WTC11 (cell line): ENCODE data around the gene CINP. TPM values are rescaled to one million over a fixed set of nuclear protein-coding genes. Genes with fewer than 3 reads are reported as not detected.

Experiments
- ATAC-seq: fragments of 200-7000 bp; cut with Tn5 transposase; 2 replicates; pipeline ENCODE4 v1.10.0; 2021; ENCODE audit warnings: mild to moderate bottlenecking, moderate library complexity
- CTCF ChIA-PET: fragments of 300-600 bp; sonication (Branson Sonifier 250); formaldehyde crosslinking; loops from one replicate; lab custom pipeline; 2021; ENCODE audit warnings: antibody characterized with exemption; lab: Charles Lee
- POLR2A ChIA-PET: fragments of 350-600 bp; sonication (Branson Sonifier 250); formaldehyde crosslinking; loops from one replicate; lab custom pipeline; 2021; ENCODE audit warnings: antibody characterized with exemption; lab: Charles Lee
- DNase-seq: peaks from one replicate; pipeline ENCODE4 v3.0.0; 2021; ENCODE audit warnings: low spot score
- H3K27ac Mint-ChIP-seq: 2 replicates; pipeline ENCODE4 v1.8.0; 2021; ENCODE audit warnings: mixed read lengths
- H3K27me3 Mint-ChIP-seq: 2 replicates; pipeline ENCODE4 v1.8.0; 2021; ENCODE audit warnings: low read depth, mild to moderate bottlenecking, moderate library complexity, mixed read lengths
- H3K36me3 Mint-ChIP-seq: 2 replicates; pipeline ENCODE4 v1.8.0; 2021; ENCODE audit warnings: mixed read lengths
- H3K4me1 Mint-ChIP-seq: 2 replicates; pipeline ENCODE4 v1.8.0; 2022; ENCODE audit warnings: mixed read lengths
- H3K4me3 Mint-ChIP-seq: 2 replicates; pipeline ENCODE4 v1.8.0; 2021; ENCODE audit warnings: mild to moderate bottlenecking, moderate library complexity, mixed read lengths
- H3K9me3 Mint-ChIP-seq: 2 replicates; pipeline ENCODE4 v1.8.0; 2021; ENCODE audit warnings: mixed read lengths
- AR ChIP-seq: fragments of 250-450 bp; sonication (Bioruptor Pico); IDR thresholded peaks from 2 replicates; pipeline ENCODE4 v1.9.0; 2021; ENCODE audit warnings: mild to moderate bottlenecking
- ATF1 ChIP-seq: sonication (generic); formaldehyde crosslinking; IDR thresholded peaks from 2 replicates; pipeline ENCODE4 v1.8.1; 2023; ENCODE audit warnings: mild to moderate bottlenecking, moderate library complexity, missing genetic modification reagents
- CDX4 ChIP-seq: fragments of 250-450 bp; sonication (Bioruptor Pico); IDR thresholded peaks from 2 replicates; pipeline ENCODE4 v1.9.0; 2021; ENCODE audit warnings: moderate library complexity, mild to moderate bottlenecking, inconsistent platforms, borderline replicate concordance
- CREB1 ChIP-seq: sonication (generic); formaldehyde crosslinking; IDR thresholded peaks from 2 replicates; pipeline ENCODE4 v1.8.0; 2023; ENCODE audit warnings: mild to moderate bottlenecking, missing genetic modification reagents
- CTCF ChIP-seq: fragments of 200-600 bp; IDR thresholded peaks from 2 replicates; pipeline ENCODE4 v1.8.0; 2022; ENCODE audit warnings: antibody characterized with exemption
- E2F4 ChIP-seq: sonication (generic); formaldehyde crosslinking; IDR thresholded peaks from 2 replicates; pipeline ENCODE4 v1.8.1; 2022; ENCODE audit warnings: low read depth, mild to moderate bottlenecking, moderate library complexity, missing genetic modification reagents, borderline replicate concordance
- E2F5 ChIP-seq: sonication (generic); formaldehyde crosslinking; IDR thresholded peaks from 2 replicates; pipeline ENCODE4 v1.8.1; 2022; ENCODE audit warnings: mild to moderate bottlenecking, moderate library complexity, missing genetic modification reagents
- ERG ChIP-seq: fragments of 250-450 bp; sonication (Bioruptor Pico); IDR thresholded peaks from 2 replicates; pipeline ENCODE4 v1.8.0; 2021; ENCODE audit warnings: mild to moderate bottlenecking
- JAZF1 ChIP-seq: fragments of 250-450 bp; sonication (Bioruptor Pico); IDR thresholded peaks from 2 replicates; pipeline ENCODE4 v1.9.0; 2021; ENCODE audit warnings: moderate library complexity, mild to moderate bottlenecking, inconsistent platforms
- MLX ChIP-seq: sonication (generic); formaldehyde crosslinking; IDR thresholded peaks from 2 replicates; pipeline ENCODE4 v1.8.1; 2023; ENCODE audit warnings: mild to moderate bottlenecking, missing genetic modification reagents, moderate library complexity
- PREB ChIP-seq: sonication (generic); formaldehyde crosslinking; IDR thresholded peaks from 2 replicates; pipeline ENCODE4 v1.8.1; 2022; ENCODE audit warnings: mild to moderate bottlenecking, missing genetic modification reagents, moderate library complexity, borderline replicate concordance
- SMAD3 ChIP-seq: sonication (generic); formaldehyde crosslinking; IDR thresholded peaks from 2 replicates; pipeline ENCODE4 v1.8.0; 2022; ENCODE audit warnings: missing genetic modification reagents, mild to moderate bottlenecking, borderline replicate concordance
- SMAD4 ChIP-seq: sonication (generic); formaldehyde crosslinking; IDR thresholded peaks from 2 replicates; pipeline ENCODE4 v1.8.0; 2022; ENCODE audit warnings: mild to moderate bottlenecking, missing genetic modification reagents
- SP1 ChIP-seq: sonication (generic); formaldehyde crosslinking; conservative IDR thresholded peaks from 2 replicates; pipeline ENCODE4 v1.8.1; 2022; ENCODE audit warnings: missing genetic modification reagents
- ZNF121 ChIP-seq: sonication (generic); formaldehyde crosslinking; IDR thresholded peaks from 2 replicates; pipeline ENCODE4 v1.8.0; 2023; ENCODE audit warnings: missing genetic modification reagents
- ZNF138 ChIP-seq: sonication (generic); formaldehyde crosslinking; conservative IDR thresholded peaks from 2 replicates; pipeline ENCODE4 v1.8.1; 2022; ENCODE audit warnings: mild to moderate bottlenecking, moderate library complexity, missing genetic modification reagents
- ZNF219 ChIP-seq: sonication (generic); formaldehyde crosslinking; IDR thresholded peaks from 2 replicates; pipeline ENCODE4 v1.8.0; 2023; ENCODE audit warnings: missing genetic modification reagents, mild to moderate bottlenecking, borderline replicate concordance
- ZNF317 ChIP-seq: sonication (generic); formaldehyde crosslinking; IDR thresholded peaks from 2 replicates; pipeline ENCODE4 v1.8.1; 2023; ENCODE audit warnings: low read depth, mild to moderate bottlenecking, moderate library complexity, missing genetic modification reagents, borderline replicate concordance
- total RNA-seq: library from RNA; stranded (reverse); gene quantifications from 3 replicates; pipeline ENCODE4 v1.2.3, GENCODE V29; 2021

Gene CINP
- total RNA-seq, 1 experiment from 2014 or later, result 38.3 TPM

GRCh38 chr14:102344485-102344884, 18.2 kb downstream of the CINP start (continued):
- no peak for TF ChIP-seq CTCF
- no peak for TF ChIP-seq ZNF138 (CRISPR knock-in tag)
- TF ChIP-seq ERG (CRISPR knock-in tag), result no peak
- no peak for TF ChIP-seq SMAD4 (CRISPR knock-in tag)
- TF ChIP-seq, all 79 proteins: peak for 0

- no peak for TF ChIP-seq E2F4
- TF ChIP-seq SMAD3 (CRISPR knock-in tag), result no peak
- no peak for TF ChIP-seq PREB (CRISPR knock-in tag)
- TF ChIP-seq SP1 (CRISPR knock-in tag), result no peak
- no peak for TF ChIP-seq JAZF1 (CRISPR knock-in tag)
- no peak for TF ChIP-seq CDX4
- no peak for TF ChIP-seq ZNF121
- TF ChIP-seq ZNF317 (CRISPR knock-in tag), result no peak
- no peak for TF ChIP-seq E2F5 (CRISPR knock-in tag)
- TF ChIP-seq CREB1 (CRISPR knock-in tag), result no peak
- no peak for TF ChIP-seq AR (CRISPR knock-in tag)
- no peak for TF ChIP-seq MLX (CRISPR knock-in tag)
- TF ChIP-seq ATF1 (CRISPR knock-in tag), result no peak
- TF ChIP-seq ZNF219 (CRISPR knock-in tag), result no peak
- peaks cover 25% of the 10 kb centered on the region for H3K36me3 Mint-ChIP-seq
- ChIA-PET CTCF (no interaction called here), POLR2A (no interaction called here)
- no peaks in the 10 kb centered on the region for H3K27me3 Mint-ChIP-seq
- no peaks in the 10 kb centered on the region for H3K9me3 Mint-ChIP-seq
- H3K27ac Mint-ChIP-seq, result no peak overlapping the region
- DNase-seq (no peak), ATAC-seq (no peak)
- no peak overlapping the region for H3K4me3 Mint-ChIP-seq
- no peaks in the 10 kb centered on the region for H3K4me1 Mint-ChIP-seq
Observed at GRCh38 chr14:102344084-102344483, 18.6 kb downstream of the CINP start.
